Liver (tissue), 3 donors: ENCODE data around the gene PLA2G15.

Source experiments
- ATF3 ChIP-seq: IDR thresholded peaks from 2 replicates; pipeline ENCODE4 v1.6.1; 2016; ENCODE audit warnings: antibody characterized with exemption
- CTCF ChIP-seq: fragments of 150-350 bp; IDR thresholded peaks from 2 replicates; pipeline ENCODE4 v1.5.1; 2017; ENCODE audit warnings: improper control_type of control experiment, low read depth, low read length; ENCODE audit not compliant: missing input control
- EGR1 ChIP-seq, 2 donors: IDR thresholded peaks; 2 replicates each; pipeline ENCODE4 v1.6.1; 2016 to 2018; ENCODE audit warnings: antibody characterized with exemption in 2 of 2, low read depth in 2 of 2
- FOXA1 ChIP-seq: IDR thresholded peaks from 2 replicates; pipeline ENCODE4 v1.6.1; 2016; ENCODE audit warnings: antibody characterized with exemption
- FOXA2 ChIP-seq: IDR thresholded peaks from 2 replicates; pipeline ENCODE4 v1.6.1; 2016; ENCODE audit warnings: antibody characterized with exemption
- GABPA ChIP-seq, 2 donors: IDR thresholded peaks in 1 of 2; conservative IDR thresholded peaks in 1 of 2; 2 replicates each; pipeline ENCODE4 v1.6.1; 2016; ENCODE audit warnings: antibody characterized with exemption in 2 of 2, mild to moderate bottlenecking in 1 of 2, moderate library complexity in 1 of 2
- HNF4A ChIP-seq, 2 donors: conservative IDR thresholded peaks; 2 replicates each; pipeline ENCODE4 v1.6.1; 2016; ENCODE audit warnings: antibody characterized with exemption in 2 of 2, mild to moderate bottlenecking in 2 of 2
- JUND ChIP-seq, 2 donors: IDR thresholded peaks; 2 replicates each; pipeline ENCODE4 v1.6.1; 2016; ENCODE audit warnings: antibody characterized with exemption in 2 of 2
- MAX ChIP-seq: IDR thresholded peaks from 2 replicates; pipeline ENCODE4 v1.6.1; 2016; ENCODE audit warnings: antibody characterized with exemption
- RAD21 ChIP-seq, 2 donors: IDR thresholded peaks; 2 replicates each; pipeline ENCODE4 v1.6.1; 2016; ENCODE audit warnings: antibody characterized with exemption in 2 of 2, mild to moderate bottlenecking in 2 of 2
- REST ChIP-seq: IDR thresholded peaks from 2 replicates; pipeline ENCODE4 v1.6.1; 2016; ENCODE audit warnings: antibody characterized with exemption, mild to moderate bottlenecking
- SP1 ChIP-seq: IDR thresholded peaks from 2 replicates; pipeline ENCODE4 v1.6.1; 2018; ENCODE audit warnings: antibody characterized with exemption, mild to moderate bottlenecking
- TAF1 ChIP-seq: conservative IDR thresholded peaks from 2 replicates; pipeline ENCODE4 v1.6.1; 2016; ENCODE audit warnings: antibody characterized with exemption, mild to moderate bottlenecking
- YY1 ChIP-seq: IDR thresholded peaks from 2 replicates; pipeline ENCODE4 v1.6.1; 2016; ENCODE audit warnings: antibody characterized with exemption, mild to moderate bottlenecking
- donor health status: healthy.
- donor health status: healthy.

GRCh38 chr16:68283346-68283745, 38.2 kb downstream of the PLA2G15 start:
- TF ChIP-seq CTCF (no peak), HNF4A (conservative IDR thresholded peaks at IDR 0.05) (no peak), REST (no peak), SP1 (no peak), FOXA2 (no peak), YY1 (no peak), MAX (no peak), EGR1 (IDR thresholded peaks at IDR 0.05; ENCODE audit: low read depth in 2 of 2) (no peak), FOXA1 (no peak), ATF3 (no peak), GABPA (IDR thresholded peaks at IDR 0.05 in 1 of 2, conservative IDR thresholded peaks at IDR 0.05 in 1 of 2) (no peak), JUND (IDR thresholded peaks at IDR 0.05) (no peak), RAD21 (IDR thresholded peaks at IDR 0.05) (no peak), TAF1 (no peak)
